ENCODE data around the gene NFE2.

- TF ChIP-seq TEAD4 (IDR thresholded peaks at IDR 0.05) = no peak
- TF ChIP-seq EP300 (IDR thresholded peaks at IDR 0.05; ENCODE audit: borderline replicate concordance) = no peak
- TF ChIP-seq REST (IDR thresholded peaks at IDR 0.05; ENCODE audit: low read depth) = no peak
- no peak for TF ChIP-seq TAF1 (IDR thresholded peaks at IDR 0.05; ENCODE audit: low read depth)
- TF ChIP-seq USF1 (IDR thresholded peaks at IDR 0.05) = no peak
- no peak for TF ChIP-seq CREB1 (IDR thresholded peaks at IDR 0.05; ENCODE audit: low read depth)
- no peak for TF ChIP-seq YY1 (IDR thresholded peaks at IDR 0.05; ENCODE audit: low read depth)
- TF ChIP-seq RAD21 (IDR thresholded peaks at IDR 0.05; ENCODE audit: low read depth) = no peak
These were observed 34.0 kb downstream of the NFE2 start for GRCh38 chr12:54266852-54267251.
